H9 (cell line): ENCODE results near the gene GFM1. TPM values are rescaled to one million over a fixed set of nuclear protein-coding genes. Genes with fewer than 3 reads are reported as not detected.

ENCODE experiments used
- DNase-seq: peaks from one replicate; pipeline ENCODE4 v3.0.0-alpha.2; 2017
- H2AFZ ChIP-seq: one replicate; pipeline ENCODE4 v1.6.1; 2013; ENCODE audit warnings: mild to moderate bottlenecking, low read length, control low read depth, moderate library complexity
- H2AK5ac ChIP-seq: 2 replicates; pipeline ENCODE4 v1.6.1; 2013; ENCODE audit warnings: low read length, control low read depth, mixed read lengths; ENCODE audit not compliant: insufficient read length
- H2BK120ac ChIP-seq: one replicate; pipeline ENCODE4 v1.6.1; 2013; ENCODE audit warnings: low read depth, mild to moderate bottlenecking, low read length, control low read depth, inconsistent platforms; ENCODE audit not compliant: poor library complexity, severe bottlenecking
- H2BK12ac ChIP-seq: 2 replicates; pipeline ENCODE4 v1.6.1; 2013; ENCODE audit warnings: low read length, control low read depth, mixed read lengths, low read depth; ENCODE audit not compliant: insufficient read length
- H2BK15ac ChIP-seq: 2 replicates; pipeline ENCODE4 v1.6.1; 2013; ENCODE audit warnings: low read depth, low read length, control low read depth
- H2BK20ac ChIP-seq: one replicate; pipeline ENCODE4 v1.6.1; 2013; ENCODE audit warnings: low read depth, mild to moderate bottlenecking, low read length, control low read depth, inconsistent platforms; ENCODE audit not compliant: poor library complexity, severe bottlenecking
- H2BK5ac ChIP-seq: 2 replicates; pipeline ENCODE4 v1.6.1; 2013; ENCODE audit warnings: low read length, control low read depth, mixed read lengths; ENCODE audit not compliant: insufficient read length
- H3K14ac ChIP-seq: 2 replicates; pipeline ENCODE4 v1.6.1; 2013; ENCODE audit warnings: low read length, control low read depth; ENCODE audit not compliant: insufficient read depth
- H3K18ac ChIP-seq: 2 replicates; pipeline ENCODE4 v1.6.1; 2013; ENCODE audit warnings: low read depth, mild to moderate bottlenecking, mixed read lengths, low read length, control low read depth; ENCODE audit not compliant: insufficient read length
- H3K23ac ChIP-seq: 2 replicates; pipeline ENCODE4 v1.6.1; 2013; ENCODE audit warnings: low read length, control low read depth, mixed read lengths, low read depth; ENCODE audit not compliant: insufficient read length
- H3K23me2 ChIP-seq: 2 replicates; pipeline ENCODE4 v1.6.1; 2013; ENCODE audit warnings: low read depth, mild to moderate bottlenecking, mixed read lengths, low read length, control low read depth; ENCODE audit not compliant: insufficient read length, poor library complexity, severe bottlenecking
- H3K27ac ChIP-seq: 2 replicates; pipeline ENCODE4 v1.5.1; 2013; ENCODE audit warnings: low read length, control low read depth, mixed read lengths, low read depth; ENCODE audit not compliant: insufficient read length
- H3K27me3 ChIP-seq: 2 replicates; pipeline ENCODE4 v1.6.1; 2013; ENCODE audit warnings: low read length, control low read depth, inconsistent platforms; ENCODE audit not compliant: insufficient read depth
- H3K4ac ChIP-seq: 2 replicates; pipeline ENCODE4 v1.6.1; 2013; ENCODE audit warnings: low read depth, mild to moderate bottlenecking, control low read depth, inconsistent platforms, low read length, moderate library complexity
- H3K4me1 ChIP-seq: 2 replicates; pipeline ENCODE4 v1.6.1; 2013; ENCODE audit warnings: low read length, control low read depth, inconsistent platforms; ENCODE audit not compliant: insufficient read depth
- H3K4me2 ChIP-seq: 2 replicates; pipeline ENCODE4 v1.6.1; 2013; ENCODE audit warnings: low read length, control low read depth, mixed read lengths; ENCODE audit not compliant: insufficient read length, insufficient read depth
- H3K56ac ChIP-seq: 2 replicates; pipeline ENCODE4 v1.6.1; 2013; ENCODE audit warnings: low read depth, mild to moderate bottlenecking, mixed read lengths, low read length, control low read depth; ENCODE audit not compliant: insufficient read length
- H3K79me1 ChIP-seq: 2 replicates; pipeline ENCODE4 v1.6.1; 2013; ENCODE audit warnings: low read depth, mild to moderate bottlenecking, moderate library complexity, low read length, control low read depth, inconsistent platforms; ENCODE audit not compliant: insufficient read depth, poor library complexity, severe bottlenecking
- H3K79me2 ChIP-seq: 2 replicates; pipeline ENCODE4 v1.6.1; 2013; ENCODE audit warnings: low read length, control low read depth, inconsistent platforms; ENCODE audit not compliant: insufficient read depth
- H3K9ac ChIP-seq: 2 replicates; pipeline ENCODE4 v1.6.1; 2013; ENCODE audit warnings: low read length, control low read depth, mixed read lengths; ENCODE audit not compliant: insufficient read length; ENCODE audit errors: extremely low read depth
- H3K9me3 ChIP-seq: one replicate; pipeline ENCODE4 v1.6.1; 2013; ENCODE audit warnings: low read depth, low read length, inconsistent platforms; ENCODE audit not compliant: control insufficient read depth
- H3T11ph ChIP-seq: one replicate; pipeline ENCODE4 v1.6.1; 2013; ENCODE audit warnings: mild to moderate bottlenecking, low read length, control low read depth, inconsistent platforms
- H4K20me1 ChIP-seq: one replicate; pipeline ENCODE4 v1.6.1; 2013; ENCODE audit not compliant: control insufficient read depth, insufficient read length, insufficient read depth
- H4K5ac ChIP-seq: 2 replicates; pipeline ENCODE4 v1.6.1; 2013; ENCODE audit warnings: low read depth, mild to moderate bottlenecking, mixed read lengths, low read length, control low read depth; ENCODE audit not compliant: insufficient read length
- H4K8ac ChIP-seq: replicated peaks from 2 replicates; pipeline ENCODE4 v1.6.1; 2013; ENCODE audit warnings: low read length, control low read depth, mixed read lengths, low read depth; ENCODE audit not compliant: insufficient read length
- H4K91ac ChIP-seq: 2 replicates; pipeline ENCODE4 v1.6.1; 2013; ENCODE audit warnings: low read depth, mild to moderate bottlenecking, moderate library complexity, mixed read lengths, low read length, control low read depth; ENCODE audit not compliant: insufficient read length
- H3K27ac Mint-ChIP-seq, 3 experiments: 2 replicates in 2 of 3; 3 replicates in 1 of 3; pipeline ENCODE4 v1.8.0; 2020 to 2021; ENCODE audit warnings: mixed read lengths in 3 of 3, mild to moderate bottlenecking in 1 of 3, moderate library complexity in 1 of 3
- H3K27me3 Mint-ChIP-seq: 2 replicates; pipeline ENCODE4 v1.8.0; 2021; ENCODE audit warnings: low read depth, mild to moderate bottlenecking, moderate library complexity, mixed read lengths
- H3K36me3 Mint-ChIP-seq, 3 experiments: 2 replicates in 2 of 3; 3 replicates in 1 of 3; pipeline ENCODE4 v1.8.0; 2020 to 2021; ENCODE audit warnings: low read depth in 3 of 3, mixed read lengths in 3 of 3; ENCODE audit not compliant: insufficient read depth in 1 of 3
- H3K4me1 Mint-ChIP-seq, 2 experiments: 2 replicates each; pipeline ENCODE4 v1.8.0; 2020; ENCODE audit warnings: mixed read lengths in 2 of 2
- H3K4me3 Mint-ChIP-seq, 2 experiments: 2 replicates in 1 of 2; 3 replicates in 1 of 2; pipeline ENCODE4 v1.8.0; 2020 to 2021; ENCODE audit warnings: mild to moderate bottlenecking in 2 of 2, mixed read lengths in 2 of 2, moderate library complexity in 1 of 2
- H3K9me3 Mint-ChIP-seq, 2 experiments: 2 replicates in 1 of 2; 3 replicates in 1 of 2; pipeline ENCODE4 v1.8.0; 2020; ENCODE audit warnings: mild to moderate bottlenecking in 2 of 2, mixed read lengths in 2 of 2, moderate library complexity in 1 of 2
- CTCF ChIP-seq: fragments of 200-600 bp; sonication (generic); conservative IDR thresholded peaks from 3 replicates; pipeline ENCODE4 v1.8.0; 2021; ENCODE audit warnings: antibody characterized with exemption, mild to moderate bottlenecking
- WGBS: extraction: QIAGEN DNeasy Blood & Tissue Kit; methylation state at CpG from one replicate; pipeline ENCODE4 v1.1.7; 2013; ENCODE audit warnings: missing lambda C conversion rate, low lambda C conversion rate, mixed read lengths; ENCODE audit not compliant: insufficient read length; ENCODE audit errors: extremely low coverage; 5-methylcytosine and 5-hydroxymethylcytosine counted together
- total RNA-seq: library from RNA; stranded (reverse); gene quantifications from 2 replicates; pipeline ENCODE4 v1.2.1, GENCODE V29; 2021

The GFM1 gene
- total RNA-seq, 1 experiment from 2014 or later, result 47.1 TPM

- no peak overlapping the region for H4K5ac ChIP-seq
- no peaks in the 10 kb centered on the region for H4K20me1 ChIP-seq
- H3K4me3 Mint-ChIP-seq, result peak overlapping the region; percentile 65 to 76
- H2BK15ac ChIP-seq, result no peak overlapping the region
- H2BK12ac ChIP-seq, result no peak overlapping the region
- no peak overlapping the region for H2BK5ac ChIP-seq
- peaks cover 6 to 8% of the 10 kb centered on the region in 2 experiments; a peak in 3 of 4 replicates for H3K4me1 Mint-ChIP-seq
- no peaks in the 10 kb centered on the region for H3K9me3 ChIP-seq
- no peak overlapping the region for H3K18ac ChIP-seq
- no peak overlapping the region for H4K8ac ChIP-seq
- H3K27me3 ChIP-seq, result no peaks in the 10 kb centered on the region; the same call in 1 of the 2 replicates
- H3K27ac ChIP-seq, result no peak overlapping the region
- H3K27me3 Mint-ChIP-seq, result peaks cover 27% of the 10 kb centered on the region
- no peaks in the 10 kb centered on the region; the same call in 1 of the 2 replicates for H3K4me1 ChIP-seq
- no CpG with 5 or more reads among the region's 14 CpGs for WGBS
- H3K9me3 Mint-ChIP-seq, result peaks cover 3 to 7% of the 10 kb centered on the region in 2 experiments; a peak in 3 of 5 replicates
- H3K23me2 ChIP-seq, result peaks cover 17% of the 10 kb centered on the region
- H2BK120ac ChIP-seq, result no peak overlapping the region
- no peak overlapping the region for H3K27ac Mint-ChIP-seq
- H2BK20ac ChIP-seq, result no peak overlapping the region
- TF ChIP-seq CTCF, result no peak
- H3T11ph ChIP-seq, result no peak overlapping the region
- H3K56ac ChIP-seq, result no peak overlapping the region
- DNase-seq, result no peak
- peaks cover 0 to 12% (median 8%) of the 10 kb centered on the region in 3 experiments; a peak in 4 of 7 replicates for H3K36me3 Mint-ChIP-seq
- no peak overlapping the region for H4K91ac ChIP-seq
- no peak overlapping the region for H2AFZ ChIP-seq
- H3K14ac ChIP-seq, result no peak overlapping the region
- H3K79me2 ChIP-seq, result no peaks in the 10 kb centered on the region
- H3K4ac ChIP-seq, result no peak overlapping the region
- no peak overlapping the region for H3K23ac ChIP-seq
- H3K79me1 ChIP-seq, result no peaks in the 10 kb centered on the region
- no peak overlapping the region for H2AK5ac ChIP-seq
- H3K4me2 ChIP-seq, result peak overlapping the region; percentile 76
- no peak overlapping the region for H3K9ac ChIP-seq
Observed at GRCh38 chr3:158731486-158731885, 87.2 kb downstream of the GFM1 start.
